AG09319 (cell line): ENCODE results near the gene GHRHR.

Experiments used
- DNase-seq: peaks from one replicate; pipeline ENCODE4 v3.0.0-alpha.2; 2010; ENCODE audit warnings: low read depth; ENCODE audit errors: extremely low read depth
- TF ChIP-seq, protein P1 (sequence below): IDR thresholded peaks from 2 replicates; pipeline ENCODE4 v1.5.1; 2011; ENCODE audit warnings: low read depth, mild to moderate bottlenecking, inconsistent platforms, low read length, moderate library complexity

The GHRHR gene

DNA sequence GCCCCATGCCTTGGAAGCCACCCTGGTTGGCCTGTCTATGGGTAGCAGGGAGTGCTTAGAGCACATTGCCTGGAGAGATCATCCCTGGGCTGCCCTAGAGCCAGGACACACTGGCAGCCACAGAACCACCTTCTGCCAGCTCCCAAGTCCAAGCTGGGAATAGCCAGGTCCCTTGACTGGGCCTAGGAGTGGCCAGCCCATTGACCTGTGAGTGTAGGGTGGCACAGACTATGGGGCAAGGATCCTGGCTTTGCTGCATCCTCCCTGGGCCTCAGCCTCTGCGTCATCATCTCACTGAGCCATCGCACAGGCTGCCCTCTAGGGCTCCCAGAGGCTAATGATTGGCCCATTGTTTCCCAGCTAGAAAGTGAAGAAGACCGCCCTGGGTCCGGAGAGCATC is 45.1 kb upstream of the GHRHR start:
- DNase-seq = no peak
- TF ChIP-seq, protein P1, sequence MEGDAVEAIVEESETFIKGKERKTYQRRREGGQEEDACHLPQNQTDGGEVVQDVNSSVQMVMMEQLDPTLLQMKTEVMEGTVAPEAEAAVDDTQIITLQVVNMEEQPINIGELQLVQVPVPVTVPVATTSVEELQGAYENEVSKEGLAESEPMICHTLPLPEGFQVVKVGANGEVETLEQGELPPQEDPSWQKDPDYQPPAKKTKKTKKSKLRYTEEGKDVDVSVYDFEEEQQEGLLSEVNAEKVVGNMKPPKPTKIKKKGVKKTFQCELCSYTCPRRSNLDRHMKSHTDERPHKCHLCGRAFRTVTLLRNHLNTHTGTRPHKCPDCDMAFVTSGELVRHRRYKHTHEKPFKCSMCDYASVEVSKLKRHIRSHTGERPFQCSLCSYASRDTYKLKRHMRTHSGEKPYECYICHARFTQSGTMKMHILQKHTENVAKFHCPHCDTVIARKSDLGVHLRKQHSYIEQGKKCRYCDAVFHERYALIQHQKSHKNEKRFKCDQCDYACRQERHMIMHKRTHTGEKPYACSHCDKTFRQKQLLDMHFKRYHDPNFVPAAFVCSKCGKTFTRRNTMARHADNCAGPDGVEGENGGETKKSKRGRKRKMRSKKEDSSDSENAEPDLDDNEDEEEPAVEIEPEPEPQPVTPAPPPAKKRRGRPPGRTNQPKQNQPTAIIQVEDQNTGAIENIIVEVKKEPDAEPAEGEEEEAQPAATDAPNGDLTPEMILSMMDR = no peak

DNA sequence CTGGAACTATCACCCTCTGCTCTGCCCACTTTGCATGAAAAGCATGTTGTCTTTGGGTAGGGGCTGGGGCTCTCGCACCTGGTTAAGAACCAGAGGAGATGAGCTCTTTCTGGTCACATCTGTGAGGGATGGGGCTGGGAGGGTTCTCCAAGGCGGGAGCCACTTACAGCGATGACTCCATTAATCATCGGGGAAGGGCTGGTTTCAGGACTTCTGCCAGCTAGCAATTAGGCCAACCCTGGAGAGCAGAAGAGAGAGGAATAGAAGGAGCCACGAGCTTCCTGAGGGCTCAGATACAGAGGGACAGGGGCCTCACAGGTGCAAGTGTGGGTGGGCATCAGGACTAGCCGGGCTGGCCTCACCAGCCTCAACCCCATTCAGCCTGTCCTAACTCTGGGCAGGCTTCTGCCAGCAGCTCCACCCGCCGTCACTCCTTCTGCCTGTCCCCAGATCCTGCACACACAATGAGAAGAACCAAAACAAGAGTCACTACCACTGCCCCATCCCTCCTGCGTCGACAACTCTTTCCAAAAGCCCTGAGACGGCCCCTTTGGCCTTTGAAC is 43.7 kb upstream of the GHRHR start:
- TF ChIP-seq, protein P1 = no peak
- no peak for DNase-seq

DNA sequence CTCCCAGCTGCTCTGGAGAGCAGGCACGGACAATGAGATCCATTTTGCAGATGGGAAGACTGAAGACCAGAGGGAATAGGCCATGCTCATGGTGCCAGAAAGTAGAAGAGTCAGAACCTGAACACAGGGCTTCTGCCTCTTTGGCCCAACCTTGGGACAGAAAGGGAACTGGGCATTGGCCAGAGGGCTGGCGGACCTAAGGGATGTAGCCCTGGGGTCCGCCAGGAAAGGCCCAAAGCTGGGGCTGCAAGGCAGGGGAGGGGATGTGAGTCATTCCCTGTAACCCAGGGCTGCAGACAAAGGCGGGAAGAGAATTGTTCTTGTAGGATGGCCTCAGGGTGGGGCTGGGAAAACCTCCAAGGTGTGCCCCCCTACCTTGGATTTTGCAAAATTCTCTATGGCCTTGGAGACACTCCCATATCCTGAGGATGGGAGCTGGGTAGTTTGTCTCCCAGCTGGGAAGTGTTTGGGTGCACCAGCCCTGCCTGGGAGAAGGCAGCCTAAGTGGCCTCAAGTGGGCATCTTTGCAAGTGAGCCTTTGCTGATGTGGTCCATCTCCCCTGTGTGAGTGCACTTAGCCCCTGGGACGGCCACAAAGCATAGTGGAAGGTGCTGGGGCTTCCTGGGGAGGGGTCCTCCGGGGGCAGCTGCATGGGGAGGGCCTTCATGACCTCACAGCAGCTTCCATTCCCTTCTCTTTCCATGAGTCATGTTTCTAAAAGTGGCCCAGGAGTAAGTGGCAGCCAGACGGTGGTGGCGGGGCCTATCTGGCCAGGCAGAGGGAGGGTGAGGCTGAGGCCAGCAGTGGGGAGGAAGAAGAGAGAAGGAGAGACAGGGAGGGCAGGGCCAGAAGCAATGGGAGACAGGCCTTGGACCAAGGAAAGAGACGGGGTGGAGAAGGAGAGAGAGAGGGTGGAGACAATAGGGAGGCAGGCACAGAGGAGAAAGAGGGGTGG is 42.9 kb upstream of the GHRHR start:
- TF ChIP-seq, protein P1 = no peak
- DNase-seq = no peak

DNA sequence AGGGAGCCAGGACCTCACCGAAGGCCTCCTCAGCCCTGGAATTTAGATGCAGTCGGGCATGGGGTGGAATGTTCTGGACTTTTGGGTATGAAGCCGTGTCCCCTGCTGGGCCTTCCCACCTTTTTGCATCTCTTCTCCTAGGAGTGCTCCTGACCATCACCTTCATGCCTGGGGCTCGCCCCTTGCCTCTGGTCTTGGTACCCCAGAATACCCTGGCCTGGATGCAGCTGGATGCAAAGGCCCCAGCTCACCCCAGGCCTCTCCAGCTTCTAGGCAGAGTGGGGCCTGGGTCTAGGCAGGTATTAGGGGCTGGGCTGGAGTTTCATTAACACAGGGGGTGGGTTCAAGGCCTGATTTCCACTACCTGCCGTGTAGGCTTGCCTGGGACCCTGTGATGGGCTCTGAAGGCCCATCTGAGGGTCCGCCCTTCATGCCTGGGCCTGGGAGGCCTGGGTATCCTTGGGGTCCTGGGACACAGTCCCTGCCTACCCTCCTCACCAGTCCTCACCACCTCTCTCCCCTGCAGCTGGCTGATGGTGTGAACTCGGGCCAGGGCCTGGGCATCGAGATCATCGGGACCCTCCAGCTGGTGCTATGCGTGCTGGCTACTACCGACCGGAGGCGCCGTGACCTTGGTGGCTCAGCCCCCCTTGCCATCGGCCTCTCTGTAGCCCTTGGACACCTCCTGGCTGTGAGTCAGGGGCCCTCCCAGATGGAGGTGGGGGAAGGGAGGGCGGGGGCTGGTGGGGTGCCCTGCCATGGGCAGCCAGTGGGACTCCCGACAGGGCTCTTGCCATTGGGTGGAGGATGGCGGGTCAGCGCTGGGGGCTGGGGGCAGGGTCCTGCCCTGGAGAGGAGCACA is 42.0 kb upstream of the GHRHR start:
- TF ChIP-seq, protein P1 = no peak
- no peak for DNase-seq

DNA sequence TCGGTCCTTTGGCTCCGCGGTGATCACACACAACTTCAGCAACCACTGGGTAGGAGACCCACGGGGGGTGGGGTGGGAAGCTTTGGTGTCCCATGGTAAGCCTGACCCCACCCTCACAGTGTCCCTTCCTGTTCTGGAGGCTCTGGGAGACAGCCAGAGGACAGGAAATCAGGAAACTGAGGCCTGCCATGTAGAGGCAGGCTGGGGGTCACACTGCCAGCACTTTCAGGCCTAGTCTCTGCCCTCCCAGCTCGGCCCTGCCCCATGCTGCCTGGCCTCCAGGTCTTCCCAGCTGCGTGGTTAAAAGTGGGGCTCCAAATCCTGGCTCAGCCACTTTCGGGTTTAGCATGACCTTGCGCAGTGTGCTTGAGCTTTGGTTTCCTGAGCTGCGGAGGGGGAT is 41.2 kb upstream of the GHRHR start:
- TF ChIP-seq, protein P1 = no peak
- DNase-seq = no peak

DNA sequence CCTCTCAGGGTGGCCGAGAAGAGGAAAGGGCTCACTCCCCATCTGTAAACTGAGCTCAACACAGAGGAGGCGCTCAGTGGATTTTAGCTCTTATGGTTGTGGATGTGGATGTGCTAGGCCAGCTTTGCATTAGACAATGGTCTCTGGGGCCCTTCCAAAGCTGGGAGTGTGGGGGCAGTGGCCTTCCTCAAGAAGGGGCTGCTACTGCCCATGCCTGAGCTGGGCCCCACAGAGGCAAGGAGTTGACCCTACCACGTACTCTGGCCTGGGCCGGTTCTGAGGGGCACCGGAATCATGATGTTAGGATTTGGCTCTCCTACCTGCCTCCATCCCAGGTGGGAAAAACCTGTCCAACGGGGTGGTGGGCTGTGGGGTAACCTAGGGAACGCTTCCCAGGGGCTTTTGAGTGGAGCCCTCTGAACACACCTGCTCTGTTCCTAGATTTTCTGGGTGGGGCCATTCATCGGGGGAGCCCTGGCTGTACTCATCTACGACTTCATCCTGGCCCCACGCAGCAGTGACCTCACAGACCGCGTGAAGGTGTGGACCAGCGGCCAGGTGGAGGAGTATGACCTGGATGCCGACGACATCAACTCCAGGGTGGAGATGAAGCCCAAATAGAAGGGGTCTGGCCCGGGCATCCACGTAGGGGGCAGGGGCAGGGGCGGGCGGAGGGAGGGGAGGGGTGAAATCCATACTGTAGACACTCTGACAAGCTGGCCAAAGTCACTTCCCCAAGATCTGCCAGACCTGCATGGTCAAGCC is 40.6 kb upstream of the GHRHR start:
- DNase-seq = no peak
- TF ChIP-seq, protein P1 = no peak
